HepG2 (cell line): ENCODE measurements around the gene MACROD2. TPM values are rescaled to one million over a fixed set of nuclear protein-coding genes. Genes with fewer than 3 reads are reported as not detected.
"Not testable (repeated sequence)": the region's sequence is repeated elsewhere in the genome, so short reads cannot be mapped to it uniquely, and the experiment has no call there.

Source experiments
- ATAC-seq: fragments of 200-7000 bp; cut with Tn5 transposase; 3 replicates; pipeline ENCODE4 v1.9.1; 2020; ENCODE audit warnings: mild to moderate bottlenecking, moderate library complexity
- BruUV-seq: library from RNA; stranded (reverse); fragments of 400-500 nt; replicated peaks from 2 replicates; lab custom pipeline; 2021; lab: Mats Ljungman, UMichigan
- CTCF ChIA-PET: fragments of 300-600 bp; formaldehyde crosslinking; extraction: SDS; loops from one replicate; lab custom pipeline; 2021; ENCODE audit warnings: low total read pairs, inconsistent platforms, low intra/inter-chr PET ratio; lab: Yijun Ruan, JAX
- POLR2A ChIA-PET: fragments of 350-600 bp; sonication (Branson Sonifier 250); formaldehyde crosslinking; loops from one replicate; lab custom pipeline; 2020; ENCODE audit warnings: antibody characterized with exemption, inconsistent platforms; lab: Yijun Ruan, JAX
- DNase-seq: peaks from one replicate; pipeline ENCODE4 v3.0.0-alpha.2; 2015; ENCODE audit warnings: low spot score
- FAIRE-seq: peaks from 3 replicates; lab custom pipeline; 2011; peaks lifted over from hg19 to GRCh38; lab: Jason Lieb, UNC
- H2AFZ ChIP-seq: one replicate; pipeline ENCODE4 v1.6.1; 2011; ENCODE audit warnings: low read length, inconsistent platforms
- H3K27ac ChIP-seq: fragments of 300-600 bp; 3 replicates; pipeline ENCODE4 v1.8.0; 2011; ENCODE audit warnings: mixed run types, mild to moderate bottlenecking, mixed read lengths, low read length, inconsistent platforms; ENCODE audit not compliant: insufficient read depth; ENCODE audit errors: extremely low read length
- H3K27me3 ChIP-seq, 2 experiments: fragments of 200-600 bp in 1 of 2; 2 replicates in 1 of 2; 3 replicates in 1 of 2; pipeline versions ENCODE4 v1.6.0 to v1.8.0; 2011; ENCODE audit warnings: low read length in 2 of 2, mild to moderate bottlenecking in 2 of 2, moderate library complexity in 2 of 2, inconsistent platforms in 1 of 2; ENCODE audit not compliant: insufficient read depth in 2 of 2, control insufficient read depth in 1 of 2
- H3K36me3 ChIP-seq, 2 experiments: fragments of 200-600 bp in 1 of 2; replicated peaks in 1 of 2; 2 replicates in 1 of 2; 3 replicates in 1 of 2; pipeline versions ENCODE4 v1.5.1 to v1.8.0; 2011; ENCODE audit warnings: low read length in 2 of 2, inconsistent platforms in 1 of 2; ENCODE audit not compliant: insufficient read depth in 2 of 2, control insufficient read depth in 1 of 2
- H3K4me1 ChIP-seq: 2 replicates; pipeline ENCODE4 v1.5.1; 2012; ENCODE audit warnings: low read length, inconsistent platforms; ENCODE audit not compliant: insufficient read depth
- H3K4me2 ChIP-seq: 2 replicates; pipeline ENCODE4 v1.6.0; 2011; ENCODE audit warnings: low read depth, low read length, inconsistent platforms
- H3K4me3 ChIP-seq, 3 experiments: fragments of 200-600 bp in 1 of 3; sonication (generic), shearing (Covaris generic) in 1 of 3; replicated peaks in 1 of 3; 2 replicates each; pipeline ENCODE4 v1.5.1; 2011 to 2016; ENCODE audit warnings: low read length in 3 of 3, inconsistent platforms in 2 of 3, low read depth in 2 of 3, mild to moderate bottlenecking in 2 of 3, control low read depth in 1 of 3, mixed read lengths in 1 of 3; ENCODE audit not compliant: insufficient read depth in 1 of 3
- H3K79me2 ChIP-seq: one replicate; pipeline ENCODE4 v1.6.1; 2011; ENCODE audit warnings: low read length, inconsistent platforms; ENCODE audit not compliant: insufficient read depth
- H3K9ac ChIP-seq: 2 replicates; pipeline ENCODE4 v1.6.0; 2011; ENCODE audit warnings: mild to moderate bottlenecking, low read depth, low read length, inconsistent platforms; ENCODE audit not compliant: insufficient read depth
- H3K9me3 ChIP-seq: 2 replicates; pipeline ENCODE4 v1.5.1; 2012; ENCODE audit warnings: mild to moderate bottlenecking, low read length
- H4K20me1 ChIP-seq: 2 replicates; pipeline ENCODE4 v1.6.0; 2011; ENCODE audit warnings: inconsistent platforms, mild to moderate bottlenecking, low read length, moderate library complexity; ENCODE audit not compliant: insufficient read depth
- GATAD2A ChIP-seq: IDR thresholded peaks from 2 replicates; pipeline ENCODE4 v1.6.1; 2016
- ZFX ChIP-seq: sonication (generic); formaldehyde crosslinking; IDR thresholded peaks from 2 replicates; pipeline ENCODE4 v1.4.0; 2020; ENCODE audit warnings: mild to moderate bottlenecking, low read depth, missing genetic modification reagents, moderate library complexity
- whole genome bisulfite sequencing: methylation state at CpG from one replicate; pipeline ENCODE4 v1.1.6; 2017; ENCODE audit warnings: low lambda C conversion rate; 5-methylcytosine and 5-hydroxymethylcytosine counted together
- in situ Hi-C: cut with HindIII; loops from 2 replicates; pipeline ENCODE4 v1.10.0; 2017; ENCODE audit warnings: low pct_unique_long_range_greater_than_20kb; ENCODE audit not compliant: extremely low pct_ligation_motif_present
- intact Hi-C: fragments of 100-400 bp; cut with micrococcal nuclease; formaldehyde crosslinking; loops from one replicate; pipeline ENCODE4 v1.10.0; 2022; ENCODE audit not compliant: unreplicated experiment
- polyA plus RNA-seq, 8 experiments: library from polyadenylated mRNA; depleted of rRNA in 3 of 8; stranded (reverse) in 7 of 8; unstranded in 1 of 8; fragments of >200 nt; fragmentation: Illumina TruSeq in 4 of 8; extraction: Trizol in 4 of 8; gene quantifications; 2 replicates each; pipeline versions ENCODE4 v1.2.1 to v1.2.3, GENCODE V29; 2011 to 2016; ENCODE audit warnings: low read depth in 4 of 8, missing spikeins in 1 of 8, mixed read lengths in 1 of 8; ENCODE audit not compliant: insufficient read depth in 1 of 8
- total RNA-seq, 5 experiments: library from RNA; depleted of rRNA; stranded (reverse); fragments of >200 nt; fragmentation: Illumina TruSeq; extraction: Trizol; gene quantifications; 2 replicates each; pipeline ENCODE4 v1.2.3, GENCODE V29; 2016; ENCODE audit warnings: low read depth in 1 of 5
- TF ChIP-seq, protein P1 (sequence below): sonication (generic); formaldehyde crosslinking; IDR thresholded peaks from 2 replicates; pipeline ENCODE4 v1.8.0; 2022; ENCODE audit warnings: missing genetic modification reagents, mild to moderate bottlenecking, borderline replicate concordance
- TF ChIP-seq, protein P2 (sequence below): IDR thresholded peaks from 2 replicates; pipeline ENCODE4 v1.6.1; 2016; ENCODE audit warnings: control low read depth
- TF ChIP-seq, protein P3 (sequence below): sonication (generic); formaldehyde crosslinking; IDR thresholded peaks from 2 replicates; pipeline ENCODE4 v1.5.1; 2020; ENCODE audit warnings: mild to moderate bottlenecking, moderate library complexity, missing genetic modification reagents

Gene MACROD2
- total and polyA plus RNA-seq, 2 of the 13 experiments (the other 11 are each of a cell fraction or from before 2014, with no cell fraction given), result 0.13 to 0.51 TPM

DNA sequence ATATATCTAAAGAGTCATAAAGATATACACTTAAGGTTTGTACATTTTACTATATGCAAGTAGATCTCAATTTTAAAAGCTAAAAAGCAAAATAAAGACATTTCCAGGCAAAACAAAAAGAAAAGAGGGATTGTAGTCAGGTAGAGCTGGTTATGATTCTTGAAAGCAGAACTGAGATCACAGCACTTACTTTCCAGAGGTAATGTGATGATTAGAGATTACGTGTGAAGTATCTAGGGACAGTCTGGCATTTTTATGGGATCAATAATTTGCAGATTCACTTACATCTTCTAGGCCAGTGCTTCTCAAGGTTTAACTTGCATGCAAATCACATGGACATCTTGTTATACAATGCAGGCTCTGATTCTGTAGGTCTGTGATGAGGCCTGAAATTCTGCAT is 1982.4 kb downstream of the MACROD2 start:
- H3K9ac ChIP-seq, result no peak overlapping the region
- no peak overlapping the region for H3K4me2 ChIP-seq
- POLR2A ChIA-PET, result no interaction called here
- BruUV-seq, result no TSS peak
- FAIRE-seq (no peak), DNase-seq (no peak), ATAC-seq (no peak)
- intact Hi-C loops (no loop called here), in situ Hi-C loops (no loop called here)
- no peaks in the 10 kb centered on the region for H4K20me1 ChIP-seq
- H3K79me2 ChIP-seq, result no peaks in the 10 kb centered on the region
- no peaks in the 10 kb centered on the region for H3K4me1 ChIP-seq
- CTCF ChIA-PET, result no interaction called here
- peaks cover 74% of the 10 kb centered on the region for H3K9me3 ChIP-seq
- no peaks in the 10 kb centered on the region for H3K36me3 ChIP-seq
- H3K27ac ChIP-seq, result no peak overlapping the region
- H3K27me3 ChIP-seq, result no peaks in the 10 kb centered on the region
- no peak overlapping the region for H3K4me3 ChIP-seq
- WGBS, result 7% methylated on average over 1 of the region's 1 CpG
- TF ChIP-seq, protein P1, sequence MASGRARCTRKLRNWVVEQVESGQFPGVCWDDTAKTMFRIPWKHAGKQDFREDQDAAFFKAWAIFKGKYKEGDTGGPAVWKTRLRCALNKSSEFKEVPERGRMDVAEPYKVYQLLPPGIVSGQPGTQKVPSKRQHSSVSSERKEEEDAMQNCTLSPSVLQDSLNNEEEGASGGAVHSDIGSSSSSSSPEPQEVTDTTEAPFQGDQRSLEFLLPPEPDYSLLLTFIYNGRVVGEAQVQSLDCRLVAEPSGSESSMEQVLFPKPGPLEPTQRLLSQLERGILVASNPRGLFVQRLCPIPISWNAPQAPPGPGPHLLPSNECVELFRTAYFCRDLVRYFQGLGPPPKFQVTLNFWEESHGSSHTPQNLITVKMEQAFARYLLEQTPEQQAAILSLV (CRISPR knock-in tag), result no peak
- TF ChIP-seq GATAD2A, result no peak
- H2AFZ ChIP-seq, result no peak overlapping the region

DNA sequence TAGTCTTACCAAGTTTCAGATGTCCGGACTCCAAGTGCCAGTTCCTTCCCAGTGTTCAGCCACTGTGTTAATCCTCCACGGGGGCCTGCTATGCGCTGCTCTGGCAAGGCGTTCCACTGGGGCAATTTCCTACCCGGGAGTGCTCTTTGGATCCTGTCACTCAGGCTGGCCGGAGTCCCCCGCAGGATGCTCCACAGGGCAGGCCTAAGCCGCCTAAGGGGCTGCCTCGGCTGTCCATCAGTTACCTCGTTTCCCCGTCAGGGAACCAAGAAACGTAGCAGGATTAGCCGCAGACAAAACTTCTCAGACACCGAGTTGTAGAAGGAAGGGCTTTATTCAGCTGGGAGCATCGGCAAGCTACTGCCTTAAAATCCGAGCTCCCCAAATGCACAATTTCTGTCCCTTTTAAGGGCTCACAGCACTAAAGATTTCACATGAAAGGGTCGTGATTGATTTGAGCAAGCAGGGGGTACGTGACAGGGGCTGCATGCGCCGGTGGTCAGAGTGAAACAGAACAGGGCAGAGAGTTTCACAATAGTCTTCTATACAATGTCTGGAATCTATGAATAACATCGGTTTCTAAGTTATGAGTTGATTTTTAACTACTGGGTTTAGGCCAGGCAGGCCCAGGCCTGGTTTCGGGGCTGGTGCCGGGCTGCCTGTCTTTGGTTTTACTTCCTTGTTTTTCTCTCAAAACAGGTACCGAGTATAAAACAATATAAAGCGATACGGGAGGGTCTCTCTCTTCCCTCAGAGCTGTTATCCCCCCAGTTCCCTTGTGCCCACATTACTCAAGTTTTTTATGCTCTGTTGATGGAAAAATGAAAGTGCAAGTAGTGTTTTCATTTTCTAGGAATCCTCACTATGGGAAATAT is 1990.4 kb downstream of the MACROD2 start:
- Histone ChIP-seq H3K4me3 (0 out of 6 replicates have a peak overlapping the region, but pooled peaks of 1 of the 3 experiments have one; percentile 2), H3K9me3 (peaks cover 62% of the 10 kb centered on the region)
- H2AFZ ChIP-seq, FAIRE-seq, H3K4me1 ChIP-seq, intact Hi-C loops, CTCF ChIA-PET, H3K27me3 ChIP-seq, H3K4me2 ChIP-seq, DNase-seq, H3K36me3 ChIP-seq: not testable (repeated sequence)
- peak; percentile 47; the same call in 2 of the 3 replicates for ATAC-seq
- TF ChIP-seq, protein P2, sequence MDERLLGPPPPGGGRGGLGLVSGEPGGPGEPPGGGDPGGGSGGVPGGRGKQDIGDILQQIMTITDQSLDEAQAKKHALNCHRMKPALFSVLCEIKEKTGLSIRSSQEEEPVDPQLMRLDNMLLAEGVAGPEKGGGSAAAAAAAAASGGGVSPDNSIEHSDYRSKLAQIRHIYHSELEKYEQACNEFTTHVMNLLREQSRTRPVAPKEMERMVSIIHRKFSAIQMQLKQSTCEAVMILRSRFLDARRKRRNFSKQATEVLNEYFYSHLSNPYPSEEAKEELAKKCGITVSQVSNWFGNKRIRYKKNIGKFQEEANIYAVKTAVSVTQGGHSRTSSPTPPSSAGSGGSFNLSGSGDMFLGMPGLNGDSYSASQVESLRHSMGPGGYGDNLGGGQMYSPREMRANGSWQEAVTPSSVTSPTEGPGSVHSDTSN (CRISPR knock-in tag), result 0 out of 2 replicates have a peak, but pooled peaks have one; percentile 37
- TF ChIP-seq, protein P3, sequence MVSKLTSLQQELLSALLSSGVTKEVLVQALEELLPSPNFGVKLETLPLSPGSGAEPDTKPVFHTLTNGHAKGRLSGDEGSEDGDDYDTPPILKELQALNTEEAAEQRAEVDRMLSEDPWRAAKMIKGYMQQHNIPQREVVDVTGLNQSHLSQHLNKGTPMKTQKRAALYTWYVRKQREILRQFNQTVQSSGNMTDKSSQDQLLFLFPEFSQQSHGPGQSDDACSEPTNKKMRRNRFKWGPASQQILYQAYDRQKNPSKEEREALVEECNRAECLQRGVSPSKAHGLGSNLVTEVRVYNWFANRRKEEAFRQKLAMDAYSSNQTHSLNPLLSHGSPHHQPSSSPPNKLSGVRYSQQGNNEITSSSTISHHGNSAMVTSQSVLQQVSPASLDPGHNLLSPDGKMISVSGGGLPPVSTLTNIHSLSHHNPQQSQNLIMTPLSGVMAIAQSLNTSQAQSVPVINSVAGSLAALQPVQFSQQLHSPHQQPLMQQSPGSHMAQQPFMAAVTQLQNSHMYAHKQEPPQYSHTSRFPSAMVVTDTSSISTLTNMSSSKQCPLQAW (CRISPR knock-in tag), result 0 out of 2 replicates have a peak, but pooled peaks have one; percentile 17
- TF ChIP-seq ZFX (CRISPR knock-in tag), result 0 out of 2 replicates have a peak, but pooled peaks have one; percentile 21
- TF ChIP-seq, all 625 proteins: peak for 3; not testable (repeated sequence) for 622
- H3K79me2 ChIP-seq, BruUV-seq, POLR2A ChIA-PET, H3K27ac ChIP-seq, in situ Hi-C loops, H3K9ac ChIP-seq, H4K20me1 ChIP-seq: not testable (repeated sequence)
- WGBS, result 55% methylated on average over 26 of the region's 26 CpGs
